Mammary epithelial cell (primary cell): ENCODE measurements around the gene ENKUR.

ENCODE experiments used
- EZH2 ChIP-seq: IDR thresholded peaks from 2 replicates; pipeline ENCODE4 v1.6.1; 2012; ENCODE audit warnings: low read length, inconsistent platforms, borderline replicate concordance
- TF ChIP-seq, protein P1 (sequence below), 2 donors: IDR thresholded peaks in 1 of 2; conservative IDR thresholded peaks in 1 of 2; 2 replicates each; pipeline ENCODE4 v1.5.1; 2011 to 2012; ENCODE audit warnings: inconsistent platforms in 2 of 2, low read length in 2 of 2, mild to moderate bottlenecking in 2 of 2, control low read depth in 1 of 2, low read depth in 1 of 2; ENCODE audit not compliant: insufficient read depth in 1 of 2; ENCODE audit errors: extremely low read depth in 1 of 2

DNA sequence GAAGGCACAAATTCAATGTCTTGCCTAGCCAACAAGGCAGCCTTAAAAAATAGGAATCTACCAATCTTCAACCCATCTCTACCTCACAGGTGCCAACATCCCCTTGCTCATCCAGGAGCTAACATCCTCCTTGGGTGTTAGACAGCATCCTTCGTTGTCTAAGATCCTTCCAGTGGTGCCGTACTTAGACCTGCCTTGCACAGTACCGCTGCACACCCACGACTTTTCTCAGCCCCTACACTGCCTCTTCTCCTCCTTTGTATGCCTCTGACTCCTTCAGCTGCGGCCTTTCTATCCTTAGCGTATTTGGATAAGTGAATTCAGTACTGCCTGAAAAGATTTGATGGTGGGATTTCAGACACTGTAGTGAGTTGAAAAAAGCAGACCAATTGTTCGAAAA, 47.6 kb downstream of the ENKUR start:
- TF ChIP-seq, protein P1, sequence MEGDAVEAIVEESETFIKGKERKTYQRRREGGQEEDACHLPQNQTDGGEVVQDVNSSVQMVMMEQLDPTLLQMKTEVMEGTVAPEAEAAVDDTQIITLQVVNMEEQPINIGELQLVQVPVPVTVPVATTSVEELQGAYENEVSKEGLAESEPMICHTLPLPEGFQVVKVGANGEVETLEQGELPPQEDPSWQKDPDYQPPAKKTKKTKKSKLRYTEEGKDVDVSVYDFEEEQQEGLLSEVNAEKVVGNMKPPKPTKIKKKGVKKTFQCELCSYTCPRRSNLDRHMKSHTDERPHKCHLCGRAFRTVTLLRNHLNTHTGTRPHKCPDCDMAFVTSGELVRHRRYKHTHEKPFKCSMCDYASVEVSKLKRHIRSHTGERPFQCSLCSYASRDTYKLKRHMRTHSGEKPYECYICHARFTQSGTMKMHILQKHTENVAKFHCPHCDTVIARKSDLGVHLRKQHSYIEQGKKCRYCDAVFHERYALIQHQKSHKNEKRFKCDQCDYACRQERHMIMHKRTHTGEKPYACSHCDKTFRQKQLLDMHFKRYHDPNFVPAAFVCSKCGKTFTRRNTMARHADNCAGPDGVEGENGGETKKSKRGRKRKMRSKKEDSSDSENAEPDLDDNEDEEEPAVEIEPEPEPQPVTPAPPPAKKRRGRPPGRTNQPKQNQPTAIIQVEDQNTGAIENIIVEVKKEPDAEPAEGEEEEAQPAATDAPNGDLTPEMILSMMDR (conservative IDR thresholded peaks at IDR 0.05 in 1 of 2, IDR thresholded peaks at IDR 0.05 in 1 of 2; ENCODE audit: extremely low read depth in 1 of 2, insufficient read depth in 1 of 2, low read depth in 1 of 2, low read length in 2 of 2), result no peak
- no peak for TF ChIP-seq EZH2
